Lower lobe of right lung (tissue), 2 donors: ENCODE results near the gene ENOSF1. TPM values are rescaled to one million over a fixed set of nuclear protein-coding genes. Genes with fewer than 3 reads are reported as not detected.

Source experiments
- ATAC-seq, 2 donors: fragments of 200-7000 bp; cut with Tn5 transposase; one replicate each; pipeline ENCODE4 v1.9.1; 2020 to 2022; ENCODE audit warnings: mild to moderate bottlenecking in 2 of 2, moderate library complexity in 2 of 2
- DNase-seq: peaks from one replicate; pipeline ENCODE4 v3.0.0-alpha.2; 2020
- H3K27ac ChIP-seq: fragments of 200-600 bp; one replicate; pipeline ENCODE4 v1.8.0; 2022
- H3K27me3 ChIP-seq: fragments of 200-600 bp; one replicate; pipeline ENCODE4 v1.8.0; 2022; ENCODE audit warnings: low read depth
- H3K36me3 ChIP-seq: fragments of 200-600 bp; one replicate; pipeline ENCODE4 v1.8.0; 2022; ENCODE audit warnings: mild to moderate bottlenecking
- H3K4me1 ChIP-seq: fragments of 200-600 bp; one replicate; pipeline ENCODE4 v1.8.0; 2022
- H3K4me3 ChIP-seq: fragments of 200-600 bp; one replicate; pipeline ENCODE4 v1.8.0; 2022; ENCODE audit warnings: mild to moderate bottlenecking
- H3K9me3 ChIP-seq: fragments of 200-600 bp; one replicate; pipeline ENCODE4 v1.8.0; 2022
- CTCF ChIP-seq: fragments of 200-600 bp; IDR thresholded peaks from one replicate; pipeline ENCODE4 v1.8.0; 2022; ENCODE audit warnings: antibody characterized with exemption, mild to moderate bottlenecking
- intact Hi-C: fragments of 100-400 bp; cut with DNase I; formaldehyde crosslinking; loops from one replicate; pipeline ENCODE4 v1.11.0; 2022
- total RNA-seq: library from RNA; stranded (reverse); fragmentation: NEBNext Ultra II Directional; extraction: Animal tissue kit (Norgen Biotek cat#: 25700); gene quantifications from one replicate; pipeline ENCODE4 v1.2.1, GENCODE V29; 2021
- donor health status: DM: no; HTN: yes; CAD: no; lungs with severe emphysema.

ENOSF1 gene
- total RNA-seq, 1 donor from 2014 or later, result 82.2 TPM

DNA sequence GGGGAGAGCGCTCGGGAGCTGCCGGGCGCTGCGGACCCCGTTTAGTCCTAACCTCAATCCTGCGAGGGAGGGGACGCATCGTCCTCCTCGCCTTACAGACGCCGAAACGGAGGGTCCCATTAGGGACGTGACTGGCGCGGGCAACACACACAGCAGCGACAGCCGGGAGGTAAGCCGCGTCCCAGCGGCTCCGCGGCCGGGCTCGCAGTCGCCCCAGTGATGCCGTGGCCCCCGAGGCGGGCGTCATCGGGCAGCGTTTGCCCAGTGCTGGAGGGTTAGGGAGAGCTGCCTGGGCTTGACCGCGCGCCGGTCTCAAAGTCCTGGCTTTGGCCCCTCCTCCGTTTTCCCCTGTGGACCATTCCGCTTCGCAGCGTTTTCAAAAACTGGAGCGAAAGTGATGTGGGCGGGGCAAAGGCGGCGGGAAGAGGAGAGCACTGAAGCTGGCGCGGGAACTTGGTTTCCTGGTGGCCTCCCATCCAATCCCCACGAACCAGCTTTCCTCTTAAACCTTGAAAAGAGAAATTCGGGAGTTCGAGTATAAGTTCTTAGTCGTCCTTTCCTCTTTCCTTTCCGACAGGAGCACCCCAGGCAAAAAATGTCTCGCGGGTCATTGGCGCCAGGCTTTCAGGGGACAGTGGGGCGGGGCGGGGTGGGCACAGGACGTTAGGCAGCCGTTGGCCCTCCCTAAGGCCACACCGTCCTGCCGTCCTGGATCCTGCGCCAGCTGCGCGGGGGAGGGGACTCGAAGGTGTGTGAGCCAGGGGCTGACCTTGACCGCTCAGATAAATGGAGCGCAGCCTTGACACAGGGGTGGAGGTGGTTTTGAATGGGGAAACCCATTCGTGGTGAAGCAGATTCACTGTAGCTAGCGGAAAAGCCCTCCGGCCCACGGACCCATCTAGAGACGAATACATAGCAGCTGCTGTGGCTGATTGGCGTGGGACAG, 54.2 kb downstream of the ENOSF1 start:
- no peak for TF ChIP-seq CTCF
- no peaks in the 10 kb centered on the region for H3K36me3 ChIP-seq
- peaks cover 8% of the 10 kb centered on the region for H3K27me3 ChIP-seq
- H3K27ac ChIP-seq, result peak overlapping the region; percentile 36
- DNase-seq (peak; percentile 85), ATAC-seq (peak; percentile 91 to 95)
- intact Hi-C loops, result no loop called here
- H3K4me3 ChIP-seq, result peak overlapping the region; percentile 89
- H3K9me3 ChIP-seq, result no peaks in the 10 kb centered on the region
- H3K4me1 ChIP-seq, result peaks cover 6% of the 10 kb centered on the region

- H3K4me3 ChIP-seq, result peak within 1 kb of the TSS; percentile 89
Observed at GRCh38 chr18:657311-658000, 55.0 kb downstream of the ENOSF1 start, which contains the start of gene TYMS. Gene TYMS, plus strand, starts transcription at chr18:657653. Its CDS starts 90 bp downstream, at chr18:657743.

GRCh38 chr18:655445-655844, 57.0 kb downstream of the ENOSF1 start:
- Histone ChIP-seq H3K27me3 (peaks cover 8% of the 10 kb centered on the region), H3K27ac (no peak overlapping the region), H3K9me3 (no peaks in the 10 kb centered on the region), H3K36me3 (no peaks in the 10 kb centered on the region), H3K4me3 (no peak overlapping the region), H3K4me1 (peaks cover 6% of the 10 kb centered on the region)
- TF ChIP-seq CTCF, result no peak
- DNase-seq (no peak), ATAC-seq (no peak)
- intact Hi-C loops, result no loop called here

More at GRCh38 chr18:657311-658000, 55.0 kb downstream of the ENOSF1 start, which contains the start of gene TYMS:
- H3K27ac ChIP-seq, result peak within 1 kb of the TSS; percentile 36
- no peaks in the 10 kb centered on the region for H3K36me3 ChIP-seq
- TF ChIP-seq CTCF, result peak; percentile 9
- peak; percentile 60 for DNase-seq
- H3K4me1 ChIP-seq, result peaks cover 6% of the 10 kb centered on the region
- H3K9me3 ChIP-seq, result no peaks in the 10 kb centered on the region
- intact Hi-C loops, result no loop called here
- peaks cover 8% of the 10 kb centered on the region for H3K27me3 ChIP-seq
- ATAC-seq, result peak; percentile 76 to 77

DNA sequence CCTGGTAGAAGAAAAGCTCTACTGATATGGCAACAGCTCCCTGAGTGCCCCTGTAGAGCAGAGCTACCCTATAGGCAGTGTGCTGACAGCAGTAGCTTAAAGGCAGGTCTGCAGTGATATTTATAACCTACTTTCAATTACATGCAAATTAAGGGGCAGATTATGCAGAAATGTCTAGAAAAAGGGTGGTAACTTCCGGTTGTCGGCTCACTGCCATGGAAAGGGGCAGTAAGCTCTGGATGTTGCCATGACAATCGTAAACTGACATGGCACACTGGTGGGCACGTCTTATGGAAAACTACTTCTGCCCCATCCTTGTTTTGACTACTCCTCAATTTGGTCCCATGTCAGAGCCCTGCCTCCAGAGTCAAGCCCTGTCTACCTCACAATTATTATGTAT, 57.8 kb downstream of the ENOSF1 start:
- Histone ChIP-seq H3K36me3 (no peaks in the 10 kb centered on the region), H3K27me3 (peaks cover 8% of the 10 kb centered on the region), H3K4me1 (peaks cover 6% of the 10 kb centered on the region), H3K4me3 (no peak overlapping the region), H3K27ac (no peak overlapping the region), H3K9me3 (no peaks in the 10 kb centered on the region)
- TF ChIP-seq CTCF, result no peak
- intact Hi-C loops, result no loop called here
- no peak for DNase-seq
- no peak for ATAC-seq

GRCh38 chr18:653512-653911, 58.9 kb downstream of the ENOSF1 start:
- no peak overlapping the region for H3K27ac ChIP-seq
- DNase-seq (no peak), ATAC-seq (no peak)
- H3K27me3 ChIP-seq, result peaks cover 8% of the 10 kb centered on the region
- peaks cover 3% of the 10 kb centered on the region for H3K4me1 ChIP-seq
- intact Hi-C loops, result no loop called here
- no peaks in the 10 kb centered on the region for H3K36me3 ChIP-seq
- no peak overlapping the region for H3K4me3 ChIP-seq
- no peak for TF ChIP-seq CTCF
- no peaks in the 10 kb centered on the region for H3K9me3 ChIP-seq
